ENCODE results near the gene NKD1.

DNA sequence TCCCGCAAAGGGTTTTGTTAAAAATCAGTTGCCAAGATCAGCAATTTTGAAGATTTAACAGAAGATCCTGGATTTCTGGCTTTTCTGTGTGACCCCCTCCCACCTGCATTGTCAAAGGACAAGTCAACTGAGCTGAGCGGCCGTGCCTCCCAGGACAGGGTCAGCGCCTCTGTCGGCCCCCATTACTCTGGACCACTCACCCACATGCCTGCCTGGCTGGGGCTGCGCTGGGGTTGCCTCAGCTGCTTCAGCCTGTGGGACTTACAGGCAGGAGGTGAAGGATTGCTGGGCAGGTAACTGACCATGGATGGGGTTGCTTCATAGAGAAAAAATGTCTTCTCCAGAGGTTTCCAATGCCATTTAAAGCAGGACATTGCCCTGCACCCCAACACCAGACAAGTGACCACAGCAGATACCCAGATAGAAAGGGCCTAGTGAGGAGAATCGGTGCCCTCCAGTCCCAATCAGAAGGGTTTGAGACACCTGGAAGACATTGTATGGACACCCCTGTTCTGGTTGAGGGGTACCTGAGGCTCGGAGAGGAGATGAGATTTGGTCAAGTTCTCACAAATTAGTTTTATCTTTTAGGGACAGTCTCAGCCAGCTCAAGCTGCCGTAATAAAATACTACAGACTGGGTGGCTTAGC, 80.1 kb downstream of the NKD1 start:
- TF ChIP-seq EZH2phosphoT487 (IDR thresholded peaks at IDR 0.05; ENCODE audit: borderline replicate concordance) (no peak), POLR2A (IDR thresholded peaks at IDR 0.05; ENCODE audit: borderline replicate concordance, extremely low read depth, insufficient read depth, insufficient read length) (no peak), POLR2AphosphoS5 (IDR thresholded peaks at IDR 0.05; ENCODE audit: low read depth, low read length) (no peak), RAD21 (IDR thresholded peaks at IDR 0.05; ENCODE audit: low read depth) (no peak)
- TF ChIP-seq, protein P1, sequence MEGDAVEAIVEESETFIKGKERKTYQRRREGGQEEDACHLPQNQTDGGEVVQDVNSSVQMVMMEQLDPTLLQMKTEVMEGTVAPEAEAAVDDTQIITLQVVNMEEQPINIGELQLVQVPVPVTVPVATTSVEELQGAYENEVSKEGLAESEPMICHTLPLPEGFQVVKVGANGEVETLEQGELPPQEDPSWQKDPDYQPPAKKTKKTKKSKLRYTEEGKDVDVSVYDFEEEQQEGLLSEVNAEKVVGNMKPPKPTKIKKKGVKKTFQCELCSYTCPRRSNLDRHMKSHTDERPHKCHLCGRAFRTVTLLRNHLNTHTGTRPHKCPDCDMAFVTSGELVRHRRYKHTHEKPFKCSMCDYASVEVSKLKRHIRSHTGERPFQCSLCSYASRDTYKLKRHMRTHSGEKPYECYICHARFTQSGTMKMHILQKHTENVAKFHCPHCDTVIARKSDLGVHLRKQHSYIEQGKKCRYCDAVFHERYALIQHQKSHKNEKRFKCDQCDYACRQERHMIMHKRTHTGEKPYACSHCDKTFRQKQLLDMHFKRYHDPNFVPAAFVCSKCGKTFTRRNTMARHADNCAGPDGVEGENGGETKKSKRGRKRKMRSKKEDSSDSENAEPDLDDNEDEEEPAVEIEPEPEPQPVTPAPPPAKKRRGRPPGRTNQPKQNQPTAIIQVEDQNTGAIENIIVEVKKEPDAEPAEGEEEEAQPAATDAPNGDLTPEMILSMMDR (IDR thresholded peaks at IDR 0.05 in 2 of 3, conservative IDR thresholded peaks at IDR 0.05 in 1 of 3; ENCODE audit: borderline replicate concordance in 1 of 3, insufficient read depth in 1 of 3, low read depth in 2 of 3, low read length in 2 of 3): no peak
